Measurements from ENCODE around the gene SNX27. TPM values are rescaled to one million over a fixed set of nuclear protein-coding genes. Genes with fewer than 3 reads are reported as not detected.

SNX27 gene
- total and polyA plus RNA-seq, 11 donors = 9.6 to 39.4 (median 29.0) TPM

GRCh38 chr1:151711951-151712350 is 100.1 kb downstream of the SNX27 start:
- ATAC-seq (no peak), DNase-seq (no peak)
- H3K4me1 ChIP-seq = peaks cover 0 to 9% (median under 1%) of the 10 kb centered on the region in 12 donors
- 54 to 66% (median 62%) methylated on average over 10 of the region's 10 CpGs for WGBS, 4 donors
- no peak overlapping the region for H3K4me3 ChIP-seq
- intact Hi-C loops (cut with DNase I) = no loop called here
- H3K27ac ChIP-seq = no peak overlapping the region
- H3K27me3 ChIP-seq = peaks cover 0 to 31% (median 10%) of the 10 kb centered on the region in 9 donors
- no peaks in the 10 kb centered on the region for H3K9me3 ChIP-seq
- no peaks in the 10 kb centered on the region for H3K36me3 ChIP-seq
- no peak for TF ChIP-seq POLR2A (IDR thresholded peaks at IDR 0.05)
- TF ChIP-seq CTCF (IDR thresholded peaks at IDR 0.05) = no peak

GRCh38 chr1:151713044-151713443 is 101.2 kb downstream of the SNX27 start:
- Histone ChIP-seq H3K27me3 (peaks cover 0 to 32% (median 10%) of the 10 kb centered on the region in 9 donors), H3K27ac (no peak overlapping the region), H3K36me3 (no peaks in the 10 kb centered on the region), H3K9me3 (no peaks in the 10 kb centered on the region), H3K4me1 (peaks cover 0 to 19% (median 10%) of the 10 kb centered on the region in 12 donors), H3K4me3 (no peak overlapping the region)
- DNase-seq (no peak), ATAC-seq (no peak)
- intact Hi-C loops (cut with DNase I) = no loop called here
- TF ChIP-seq CTCF (IDR thresholded peaks at IDR 0.05) (no peak), POLR2A (IDR thresholded peaks at IDR 0.05) (no peak)
- 77 to 86% (median 83%) methylated on average over 2 of the region's 2 CpGs for WGBS, 4 donors

DNA sequence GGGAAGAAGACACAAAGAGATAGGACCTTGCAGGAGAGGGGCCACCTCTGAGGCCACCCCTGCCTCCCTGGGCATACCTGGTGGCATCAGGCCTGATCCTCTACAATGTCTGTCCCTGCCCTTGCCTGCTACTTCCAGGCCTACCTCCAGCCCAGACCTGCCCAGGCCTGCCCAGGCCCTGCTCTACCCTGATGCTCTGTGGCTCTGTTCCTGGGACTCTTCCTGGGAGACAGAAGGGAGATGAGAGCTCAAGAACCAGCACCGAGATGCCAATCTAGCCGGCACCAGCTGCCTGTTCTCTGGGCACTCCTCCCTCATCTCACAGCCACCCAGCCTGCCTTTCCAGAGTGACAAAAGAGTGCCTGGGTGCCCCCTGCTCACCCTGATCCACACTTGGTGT is 102.0 kb downstream of the SNX27 start:
- ATAC-seq = no peak
- peaks cover 0 to 25% (median 15%) of the 10 kb centered on the region in 12 donors for H3K4me1 ChIP-seq
- H3K27ac ChIP-seq = no peak overlapping the region
- WGBS, 4 donors = 76 to 100% (median 89%) methylated on average over 2 of the region's 2 CpGs
- H3K9me3 ChIP-seq = no peaks in the 10 kb centered on the region
- H3K4me3 ChIP-seq = no peak overlapping the region
- no peak for DNase-seq
- peaks cover 0 to 33% (median 10%) of the 10 kb centered on the region in 9 donors for H3K27me3 ChIP-seq
- no peak for TF ChIP-seq POLR2A (IDR thresholded peaks at IDR 0.05)
- no peak for TF ChIP-seq CTCF (IDR thresholded peaks at IDR 0.05)
- H3K36me3 ChIP-seq = no peaks in the 10 kb centered on the region
- intact Hi-C loops (cut with DNase I) = no loop called here

DNA sequence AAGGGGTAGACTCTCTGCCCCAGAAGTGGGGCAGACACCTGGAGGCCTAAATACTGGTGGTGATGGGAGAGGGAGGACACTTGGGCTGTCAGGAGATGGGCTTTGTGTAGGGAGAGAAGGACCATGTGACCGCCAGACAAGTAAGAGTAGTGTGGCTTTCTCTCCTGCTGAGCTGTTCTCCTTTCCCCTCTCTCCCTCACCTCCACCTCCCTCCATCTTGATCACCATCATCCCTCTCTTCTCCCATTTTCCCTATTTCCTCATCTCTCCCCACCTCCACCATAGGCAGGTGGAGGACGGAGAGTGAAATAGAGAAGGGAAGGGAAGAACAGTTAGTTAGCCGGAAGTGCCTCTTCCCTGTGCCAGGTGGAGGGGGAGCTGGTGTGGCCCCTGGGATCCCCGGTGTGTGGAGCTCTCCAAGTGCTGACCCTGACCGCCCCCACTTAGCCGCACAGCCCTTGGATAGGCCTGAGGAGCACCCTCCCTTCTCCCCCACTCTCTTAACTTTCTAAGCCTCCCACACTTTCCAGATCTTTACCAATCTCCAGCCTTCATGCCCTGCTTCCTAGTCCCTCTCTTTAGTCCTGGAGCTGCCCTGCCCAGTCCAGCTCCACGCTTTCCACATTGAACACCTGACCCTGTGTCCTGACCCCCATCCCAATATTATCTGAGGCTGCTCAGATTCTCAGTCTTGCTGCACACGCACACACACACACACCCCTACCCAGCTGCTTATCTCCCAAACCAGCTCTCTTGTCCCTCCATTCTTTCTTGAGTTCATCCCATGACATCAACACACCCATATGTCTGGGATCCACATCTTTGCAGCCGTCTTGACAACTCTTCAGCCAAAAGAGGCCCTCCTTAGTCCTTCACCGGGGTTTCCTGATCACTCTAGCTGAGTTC is 103.2 kb downstream of the SNX27 start:
- 63 to 72% (median 68%) methylated on average over 10 of the region's 10 CpGs for WGBS, 4 donors
- TF ChIP-seq CTCF (IDR thresholded peaks at IDR 0.05) = no peak
- no peak for TF ChIP-seq POLR2A (IDR thresholded peaks at IDR 0.05)
- intact Hi-C loops (cut with DNase I) = no loop called here
- no peaks in the 10 kb centered on the region for H3K36me3 ChIP-seq
- H3K4me1 ChIP-seq = peaks cover 0 to 33% (median 16%) of the 10 kb centered on the region in 12 donors
- DNase-seq = no peak
- H3K27me3 ChIP-seq = peaks cover 0 to 36% (median 10%) of the 10 kb centered on the region in 9 donors
- no peak for ATAC-seq
- H3K9me3 ChIP-seq = no peaks in the 10 kb centered on the region
- no peak overlapping the region for H3K4me3 ChIP-seq
- no peak overlapping the region for H3K27ac ChIP-seq

Data from heart left ventricle (tissue), 16 donors.